Urinary bladder (tissue), 4 donors: ENCODE measurements around the gene ELMO1. TPM values are rescaled to one million over a fixed set of nuclear protein-coding genes. Genes with fewer than 3 reads are reported as not detected.

Experiments used
- DNase-seq: peaks from one replicate; pipeline ENCODE4 v3.0.0-alpha.2; 2015; ENCODE audit errors: extremely low spot score
- H3K27ac ChIP-seq: one replicate; pipeline ENCODE4 v1.5.1; 2013; ENCODE audit warnings: low read depth, mild to moderate bottlenecking, moderate library complexity
- H3K36me3 ChIP-seq: one replicate; pipeline ENCODE4 v1.6.1; 2013; ENCODE audit warnings: mild to moderate bottlenecking, moderate library complexity; ENCODE audit not compliant: insufficient read depth
- H3K4me1 ChIP-seq: one replicate; pipeline ENCODE4 v1.6.1; 2013; ENCODE audit warnings: mild to moderate bottlenecking, moderate library complexity; ENCODE audit not compliant: insufficient read depth
- H3K4me3 ChIP-seq: one replicate; pipeline ENCODE4 v1.5.1; 2013; ENCODE audit warnings: low read depth, low read length
- WGBS: extraction: QIAGEN DNeasy Blood & Tissue Kit; methylation state at CpG from one replicate; pipeline ENCODE4 v1.1.7; 2013; 5-methylcytosine and 5-hydroxymethylcytosine counted together
- polyA plus RNA-seq: library from polyadenylated mRNA; stranded (reverse); fragments of 200-250 nt; gene quantifications from one replicate; pipeline ENCODE4 v1.2.3, GENCODE V29; 2013
- total RNA-seq: library from RNA; depleted of rRNA; stranded (reverse); fragments of >200 nt; gene quantifications from one replicate; pipeline ENCODE4 v1.2.3, GENCODE V29; 2014
- donor health status: healthy with polysubstance abuse.
- donor health status: healthy.

ELMO1 gene
- total and polyA plus RNA-seq, 2 donors, result 14.1 to 86.7 TPM

DNA sequence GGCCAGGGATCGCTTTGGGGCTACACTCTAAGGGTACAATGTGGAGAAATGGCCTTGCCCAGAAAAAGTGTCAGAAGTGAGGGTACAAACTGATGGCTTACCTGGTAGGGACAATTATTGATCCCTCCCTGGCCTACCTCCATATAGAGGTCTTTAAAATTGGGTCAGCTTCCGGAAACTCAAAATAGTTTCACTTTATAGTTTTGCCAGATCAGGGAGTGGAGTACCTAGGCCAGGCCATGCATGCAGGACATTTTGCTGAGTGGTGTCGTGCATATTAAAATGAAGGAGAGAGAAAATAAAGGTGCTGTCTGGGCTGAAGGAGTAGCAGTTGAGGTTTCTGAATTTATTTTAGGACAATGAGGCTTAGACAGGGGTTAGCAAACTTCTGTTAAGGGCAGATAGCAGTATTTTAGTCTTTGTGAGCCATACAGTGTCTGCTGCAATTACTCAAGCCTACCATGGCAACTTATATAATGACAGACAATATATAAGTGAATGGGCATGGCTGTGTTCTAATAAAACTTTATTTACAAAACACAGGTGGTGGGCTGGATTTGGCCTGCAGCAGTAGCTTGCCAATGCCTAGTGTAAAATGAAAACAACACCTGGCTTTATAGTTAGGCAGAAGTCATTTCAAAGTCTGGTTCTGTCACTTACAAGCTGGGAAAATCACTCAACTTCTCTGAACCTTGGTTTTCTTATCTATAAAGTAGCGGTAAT lies 547.5 kb downstream of the ELMO1 start:
- H3K36me3 ChIP-seq, result no peaks in the 10 kb centered on the region

GRCh38 chr7:36898186-36898585 lies 550.5 kb downstream of the ELMO1 start:
- DNase-seq, result no peak
- WGBS, result 91% methylated on average over 5 of the region's 5 CpGs
- Histone ChIP-seq H3K4me1 (no peaks in the 10 kb centered on the region), H3K36me3 (no peaks in the 10 kb centered on the region), H3K27ac (no peak overlapping the region), H3K4me3 (no peak overlapping the region)

More for the DNA sequence above, 547.5 kb downstream of the ELMO1 start:
- WGBS, result 94% methylated on average over 4 of the region's 4 CpGs
- DNase-seq, result no peak
- Histone ChIP-seq H3K4me1 (no peaks in the 10 kb centered on the region), H3K4me3 (no peak overlapping the region), H3K27ac (no peak overlapping the region)

GRCh38 chr7:36896956-36897590 lies 551.6 kb downstream of the ELMO1 start:
- Histone ChIP-seq H3K4me1 (no peaks in the 10 kb centered on the region), H3K27ac (no peak overlapping the region), H3K36me3 (no peaks in the 10 kb centered on the region), H3K4me3 (no peak overlapping the region)
- DNase-seq, result no peak
- WGBS, result 57% methylated on average over 4 of the region's 4 CpGs

GRCh38 chr7:36896418-36896817 lies 552.2 kb downstream of the ELMO1 start:
- H3K27ac ChIP-seq, result no peak overlapping the region
- H3K36me3 ChIP-seq, result no peaks in the 10 kb centered on the region
- DNase-seq, result no peak
- WGBS, result 85% methylated on average over 1 of the region's 1 CpG
- H3K4me1 ChIP-seq, result no peaks in the 10 kb centered on the region
- H3K4me3 ChIP-seq, result no peak overlapping the region

DNA sequence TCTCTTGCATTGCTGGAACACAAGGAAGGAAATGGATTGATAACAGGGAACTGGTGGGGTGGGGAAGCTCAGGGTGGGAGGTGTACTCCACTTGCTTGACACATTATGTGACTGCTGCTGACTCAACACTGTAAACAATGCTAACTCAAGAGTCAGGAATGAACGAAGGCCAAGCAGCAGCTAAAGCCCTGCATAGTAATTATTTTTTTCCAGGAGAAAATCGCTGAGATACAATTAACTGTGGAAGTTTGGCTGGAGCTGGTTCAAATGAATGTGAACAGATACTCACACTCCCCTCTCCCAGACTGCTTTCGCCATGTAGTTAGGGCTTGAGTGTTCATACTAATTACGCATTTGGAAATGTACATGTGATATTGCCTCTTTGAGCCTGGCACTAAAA lies 553.5 kb downstream of the ELMO1 start:
- H3K4me1 ChIP-seq, result no peaks in the 10 kb centered on the region
- no peaks in the 10 kb centered on the region for H3K36me3 ChIP-seq
- H3K27ac ChIP-seq, result no peak overlapping the region
- 75% methylated on average over 4 of the region's 4 CpGs for WGBS
- no peak for DNase-seq
- H3K4me3 ChIP-seq, result no peak overlapping the region

- H3K27ac ChIP-seq, result no peak overlapping the region
- 92% methylated on average over 1 of the region's 1 CpG for WGBS
- no peaks in the 10 kb centered on the region for H3K36me3 ChIP-seq
- H3K4me3 ChIP-seq, result no peak overlapping the region
- no peak for DNase-seq
- no peaks in the 10 kb centered on the region for H3K4me1 ChIP-seq
Observed at GRCh38 chr7:36894190-36894589, 554.5 kb downstream of the ELMO1 start.

- 32% methylated on average over 1 of the region's 1 CpG for WGBS
Observed at GRCh38 chr7:36889182-36889581, 559.5 kb downstream of the ELMO1 start.

GRCh38 chr7:36887969-36888368 lies 560.7 kb downstream of the ELMO1 start:
- H3K36me3 ChIP-seq, result no peaks in the 10 kb centered on the region
- 80% methylated on average over 2 of the region's 2 CpGs for WGBS

More at GRCh38 chr7:36889182-36889581, 559.5 kb downstream of the ELMO1 start:
- no peak overlapping the region for H3K4me3 ChIP-seq
- H3K36me3 ChIP-seq, result no peaks in the 10 kb centered on the region
- no peak for DNase-seq
- H3K27ac ChIP-seq, result no peak overlapping the region
- H3K4me1 ChIP-seq, result no peaks in the 10 kb centered on the region

DNA sequence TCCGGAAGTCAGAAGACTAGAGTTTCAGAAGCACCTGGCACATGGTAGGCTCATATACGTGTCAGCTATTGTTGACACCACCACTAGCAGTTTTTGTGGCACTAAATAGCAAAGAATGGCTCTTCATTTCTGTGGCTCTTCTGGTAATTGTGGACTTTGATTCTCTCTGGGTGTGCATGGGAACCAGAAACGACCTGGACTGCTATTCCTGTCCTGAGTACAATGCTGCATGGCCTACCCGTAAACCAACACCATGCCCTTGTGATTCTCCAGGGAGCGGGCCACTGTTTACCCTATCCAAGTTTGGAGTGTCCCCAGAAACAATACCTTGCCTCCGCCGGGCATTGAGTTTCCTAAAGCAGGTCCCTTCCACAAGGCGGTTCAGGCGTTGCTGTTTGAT lies 561.4 kb downstream of the ELMO1 start:
- Histone ChIP-seq H3K4me3 (no peak overlapping the region), H3K4me1 (no peaks in the 10 kb centered on the region), H3K27ac (no peak overlapping the region), H3K36me3 (no peaks in the 10 kb centered on the region)
- DNase-seq, result no peak
- WGBS, result 92% methylated on average over 9 of the region's 9 CpGs

More at GRCh38 chr7:36887969-36888368, 560.7 kb downstream of the ELMO1 start:
- no peaks in the 10 kb centered on the region for H3K4me1 ChIP-seq
- no peak overlapping the region for H3K4me3 ChIP-seq
- DNase-seq, result no peak
- no peak overlapping the region for H3K27ac ChIP-seq

DNA sequence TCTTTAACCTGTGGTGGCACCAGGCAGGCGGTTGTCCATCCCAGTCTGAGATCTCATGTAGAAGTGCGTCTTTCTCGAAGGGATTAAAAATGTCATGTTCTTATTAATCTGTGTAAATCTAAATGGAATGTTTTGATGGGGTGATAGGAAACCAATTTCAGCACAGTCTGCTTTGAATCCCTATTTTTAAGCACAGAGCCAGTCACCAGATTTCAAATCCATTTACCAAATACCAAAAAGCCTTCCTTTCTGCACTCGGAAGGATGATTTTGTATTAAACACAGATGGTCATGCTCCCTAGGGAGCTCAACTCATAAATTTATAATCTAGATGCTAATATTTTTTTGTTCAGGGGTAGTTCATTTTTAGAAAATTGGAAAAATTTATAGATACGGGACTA lies 563.8 kb downstream of the ELMO1 start:
- DNase-seq, result no peak
- no peak overlapping the region for H3K27ac ChIP-seq
- WGBS, result 76% methylated on average over 5 of the region's 5 CpGs
- no peaks in the 10 kb centered on the region for H3K4me1 ChIP-seq
- H3K36me3 ChIP-seq, result no peaks in the 10 kb centered on the region
- no peak overlapping the region for H3K4me3 ChIP-seq

GRCh38 chr7:36884351-36884750 lies 564.3 kb downstream of the ELMO1 start:
- H3K36me3 ChIP-seq, result no peaks in the 10 kb centered on the region
- 58% methylated on average over 5 of the region's 5 CpGs for WGBS
- DNase-seq, result no peak
- H3K4me3 ChIP-seq, result no peak overlapping the region
- no peaks in the 10 kb centered on the region for H3K4me1 ChIP-seq
- H3K27ac ChIP-seq, result no peak overlapping the region

GRCh38 chr7:36881233-36881874 lies 567.3 kb downstream of the ELMO1 start:
- no peaks in the 10 kb centered on the region for H3K36me3 ChIP-seq
- DNase-seq, result no peak
- H3K4me3 ChIP-seq, result no peak overlapping the region
- H3K4me1 ChIP-seq, result no peaks in the 10 kb centered on the region
- H3K27ac ChIP-seq, result no peak overlapping the region
- WGBS, result 72% methylated on average over 11 of the region's 11 CpGs

- no peak for DNase-seq
- H3K4me1 ChIP-seq, result no peaks in the 10 kb centered on the region
- H3K36me3 ChIP-seq, result no peaks in the 10 kb centered on the region
- 91% methylated on average over 3 of the region's 3 CpGs for WGBS
- no peak overlapping the region for H3K27ac ChIP-seq
- no peak overlapping the region for H3K4me3 ChIP-seq
Observed at GRCh38 chr7:36880108-36880507, 568.6 kb downstream of the ELMO1 start.

GRCh38 chr7:36879021-36879420 lies 569.6 kb downstream of the ELMO1 start:
- H3K27ac ChIP-seq, result no peak overlapping the region
- WGBS, result 69% methylated on average over 4 of the region's 4 CpGs
- no peaks in the 10 kb centered on the region for H3K4me1 ChIP-seq
- H3K4me3 ChIP-seq, result no peak overlapping the region
- no peak for DNase-seq
- no peaks in the 10 kb centered on the region for H3K36me3 ChIP-seq
